Measurements from ENCODE around the gene SLC44A1. TPM values are rescaled to one million over a fixed set of nuclear protein-coding genes. Genes with fewer than 3 reads are reported as not detected.
A peak's percentile ranks its signal among the peaks of the same experiment; 100 is the strongest.

SLC44A1 gene
- total RNA-seq, 1 experiment from 2014 or later: 15.2 TPM

DNA sequence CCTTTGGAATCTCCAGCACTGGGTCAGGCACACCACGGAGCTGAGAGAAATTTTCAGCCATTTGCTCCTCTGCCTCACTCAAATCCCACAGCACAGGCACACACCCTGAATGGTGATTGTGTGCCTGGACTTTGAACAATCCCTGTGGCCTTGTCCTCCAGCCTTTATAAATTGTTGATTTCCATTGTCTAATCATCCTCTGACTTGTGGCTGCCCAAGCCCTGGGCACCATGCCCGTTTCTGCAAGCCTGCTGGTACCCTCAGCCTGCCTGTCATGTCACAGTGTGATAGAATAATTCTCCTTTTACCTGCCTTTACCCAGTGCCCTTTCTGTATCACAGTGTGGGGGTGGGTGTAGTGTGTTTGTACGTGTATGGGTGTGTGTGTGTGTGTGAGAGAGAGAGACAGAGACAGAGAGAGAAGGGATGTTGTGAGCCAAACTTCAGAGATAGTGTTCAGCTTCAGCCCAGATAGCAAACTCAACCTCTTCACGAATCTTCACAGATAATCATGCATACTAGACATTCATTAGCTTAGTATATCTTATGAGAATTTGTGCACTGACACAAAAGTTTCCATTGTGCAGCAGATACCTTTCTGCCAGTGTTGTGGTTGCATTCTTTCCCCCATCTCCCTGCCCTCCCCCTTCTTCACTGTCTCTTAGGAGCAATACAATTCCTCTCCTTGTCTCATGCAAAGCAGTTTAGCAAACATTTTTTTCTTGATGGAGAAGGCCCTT is 27.8 kb upstream of the SLC44A1 start:
- TF ChIP-seq, protein P1, sequence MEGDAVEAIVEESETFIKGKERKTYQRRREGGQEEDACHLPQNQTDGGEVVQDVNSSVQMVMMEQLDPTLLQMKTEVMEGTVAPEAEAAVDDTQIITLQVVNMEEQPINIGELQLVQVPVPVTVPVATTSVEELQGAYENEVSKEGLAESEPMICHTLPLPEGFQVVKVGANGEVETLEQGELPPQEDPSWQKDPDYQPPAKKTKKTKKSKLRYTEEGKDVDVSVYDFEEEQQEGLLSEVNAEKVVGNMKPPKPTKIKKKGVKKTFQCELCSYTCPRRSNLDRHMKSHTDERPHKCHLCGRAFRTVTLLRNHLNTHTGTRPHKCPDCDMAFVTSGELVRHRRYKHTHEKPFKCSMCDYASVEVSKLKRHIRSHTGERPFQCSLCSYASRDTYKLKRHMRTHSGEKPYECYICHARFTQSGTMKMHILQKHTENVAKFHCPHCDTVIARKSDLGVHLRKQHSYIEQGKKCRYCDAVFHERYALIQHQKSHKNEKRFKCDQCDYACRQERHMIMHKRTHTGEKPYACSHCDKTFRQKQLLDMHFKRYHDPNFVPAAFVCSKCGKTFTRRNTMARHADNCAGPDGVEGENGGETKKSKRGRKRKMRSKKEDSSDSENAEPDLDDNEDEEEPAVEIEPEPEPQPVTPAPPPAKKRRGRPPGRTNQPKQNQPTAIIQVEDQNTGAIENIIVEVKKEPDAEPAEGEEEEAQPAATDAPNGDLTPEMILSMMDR (IDR thresholded peaks at IDR 0.05; ENCODE audit: unreplicated experiment): no peak
- intact Hi-C loops (cut with micrococcal nuclease): no loop called here
- no peaks in the 10 kb centered on the region for H3K36me3 Mint-ChIP-seq (ENCODE audit: insufficient read depth, unreplicated experiment)
- peak; percentile 10 for DNase-seq (ENCODE audit: unreplicated experiment)
- peaks cover 15% of the 10 kb centered on the region for H3K4me1 Mint-ChIP-seq (ENCODE audit: insufficient read depth, unreplicated experiment)
- H3K27ac Mint-ChIP-seq (ENCODE audit: low read depth, unreplicated experiment): no peak overlapping the region
- CTCF ChIA-PET: interaction anchor here (0.9 kb wide), 1 partner anchor 55 kb away, joined by 5 read pairs; no protein-coding TSS in a partner anchor
- H3K4me3 Mint-ChIP-seq (ENCODE audit: unreplicated experiment): no peak overlapping the region
- POLR2A ChIA-PET: interaction anchor here (0.9 to 2.0 kb wide), 2 partner anchors 11 to 28 kb away, joined by 3 to 6 read pairs; partner anchors contain the start of gene SLC44A1
- H3K27me3 Mint-ChIP-seq (ENCODE audit: insufficient read depth, unreplicated experiment): no peaks in the 10 kb centered on the region
- H3K9me3 Mint-ChIP-seq (ENCODE audit: unreplicated experiment): peaks cover 8% of the 10 kb centered on the region
- BruUV-seq (replicated peaks): no TSS peak

DNA sequence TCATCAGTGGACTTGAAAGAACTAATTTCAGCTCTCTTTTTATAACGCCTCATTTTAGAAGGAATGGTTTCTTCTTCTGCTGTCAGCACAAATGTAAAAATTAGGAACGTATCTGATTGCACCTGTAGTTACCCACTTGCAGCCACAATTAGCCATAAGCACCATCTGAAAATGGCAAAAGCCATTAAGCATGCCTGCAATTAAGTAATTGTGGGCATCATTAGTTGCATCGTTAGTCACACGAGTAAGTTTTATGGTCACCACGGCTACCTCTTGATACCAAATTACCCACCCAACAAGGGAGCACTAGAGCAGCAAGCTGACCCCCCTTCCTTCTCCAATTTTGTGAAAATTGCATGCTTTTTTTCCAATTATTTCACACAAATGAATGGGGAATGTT is 25.8 kb upstream of the SLC44A1 start:
- H3K9me3 Mint-ChIP-seq (ENCODE audit: unreplicated experiment): peaks cover 15% of the 10 kb centered on the region
- H3K4me3 Mint-ChIP-seq (ENCODE audit: unreplicated experiment): no peak overlapping the region
- ChIA-PET POLR2A (no interaction called here), CTCF (interaction anchor here (0.6 kb wide), 1 partner anchor 196 kb away, joined by 3 read pairs; no protein-coding TSS in a partner anchor)
- intact Hi-C loops (cut with micrococcal nuclease): no loop called here
- H3K4me1 Mint-ChIP-seq (ENCODE audit: insufficient read depth, unreplicated experiment): peaks cover 15% of the 10 kb centered on the region
- TF ChIP-seq, protein P1 (IDR thresholded peaks at IDR 0.05; ENCODE audit: unreplicated experiment): no peak
- BruUV-seq (replicated peaks): no TSS peak
- H3K36me3 Mint-ChIP-seq (ENCODE audit: insufficient read depth, unreplicated experiment): no peaks in the 10 kb centered on the region
- no peak for DNase-seq (ENCODE audit: unreplicated experiment)
- no peaks in the 10 kb centered on the region for H3K27me3 Mint-ChIP-seq (ENCODE audit: insufficient read depth, unreplicated experiment)
- no peak overlapping the region for H3K27ac Mint-ChIP-seq (ENCODE audit: low read depth, unreplicated experiment)

DNA sequence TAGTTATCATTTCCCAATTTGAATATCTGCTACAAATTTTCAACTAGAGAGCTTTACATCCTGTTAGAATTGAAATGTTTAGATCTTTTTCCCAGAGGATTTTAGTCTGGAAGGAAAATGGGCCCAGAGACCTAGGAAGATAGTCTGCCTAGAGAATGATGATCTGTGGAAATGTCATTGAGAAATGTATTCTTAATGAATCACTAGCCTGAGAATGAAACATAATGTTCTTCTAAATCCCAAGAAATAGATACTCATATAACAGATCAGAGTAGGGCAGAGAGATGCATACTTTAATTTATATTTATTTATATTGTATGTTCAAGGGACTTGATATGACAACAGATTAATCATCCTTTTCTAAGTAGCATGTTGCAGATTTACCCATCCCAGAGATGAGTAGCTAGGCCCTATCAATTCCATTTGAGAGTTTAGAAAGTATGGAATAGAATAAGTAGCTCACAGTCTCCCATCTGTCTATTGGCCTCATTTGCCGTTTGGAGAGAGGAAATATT is 25.1 kb upstream of the SLC44A1 start:
- Mint-ChIP-seq H3K9me3 (ENCODE audit: unreplicated experiment) (peaks cover 22% of the 10 kb centered on the region), H3K36me3 (ENCODE audit: insufficient read depth, unreplicated experiment) (no peaks in the 10 kb centered on the region), H3K4me3 (ENCODE audit: unreplicated experiment) (no peak overlapping the region), H3K4me1 (ENCODE audit: insufficient read depth, unreplicated experiment) (peaks cover 15% of the 10 kb centered on the region), H3K27ac (ENCODE audit: low read depth, unreplicated experiment) (no peak overlapping the region), H3K27me3 (ENCODE audit: insufficient read depth, unreplicated experiment) (no peaks in the 10 kb centered on the region)
- peak; percentile 26 for DNase-seq (ENCODE audit: unreplicated experiment)
- ChIA-PET POLR2A (interaction anchor here (0.6 to 1.4 kb wide), 4 partner anchors 9 to 125 kb away, joined by 3 to 4 read pairs (median 4); partner anchors contain the start of gene SLC44A1), CTCF (interaction anchor here (0.6 to 1.0 kb wide), 4 partner anchors 19 to 209 kb away, joined by 3 to 4 read pairs (median 3); no protein-coding TSS in a partner anchor)
- intact Hi-C loops (cut with micrococcal nuclease): no loop called here
- TF ChIP-seq, protein P1 (IDR thresholded peaks at IDR 0.05; ENCODE audit: unreplicated experiment): no peak
- no TSS peak for BruUV-seq (replicated peaks)

DNA sequence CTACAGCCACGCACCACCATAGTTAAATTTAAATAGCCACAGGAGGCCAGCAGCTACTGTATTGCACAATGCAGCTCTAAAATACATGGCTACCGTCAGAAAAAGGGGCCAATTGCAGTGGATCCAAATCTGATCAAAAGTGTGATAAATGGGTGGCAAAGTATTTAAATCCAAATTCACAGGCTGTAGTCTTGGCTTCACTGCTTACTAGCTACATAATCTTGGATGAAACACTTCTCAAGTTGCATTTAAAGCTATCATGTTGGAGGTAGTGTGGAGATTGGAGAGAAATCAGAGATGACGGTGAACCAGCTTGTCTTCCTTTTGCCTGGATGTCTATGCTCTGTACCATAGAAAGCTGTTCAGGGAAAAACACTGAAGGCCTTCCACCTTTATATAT is 24.0 kb upstream of the SLC44A1 start:
- Mint-ChIP-seq H3K4me3 (ENCODE audit: unreplicated experiment) (no peak overlapping the region), H3K9me3 (ENCODE audit: unreplicated experiment) (peaks cover 29% of the 10 kb centered on the region), H3K27me3 (ENCODE audit: insufficient read depth, unreplicated experiment) (no peaks in the 10 kb centered on the region), H3K27ac (ENCODE audit: low read depth, unreplicated experiment) (no peak overlapping the region), H3K36me3 (ENCODE audit: insufficient read depth, unreplicated experiment) (no peaks in the 10 kb centered on the region), H3K4me1 (ENCODE audit: insufficient read depth, unreplicated experiment) (peaks cover 15% of the 10 kb centered on the region)
- TF ChIP-seq, protein P1 (IDR thresholded peaks at IDR 0.05; ENCODE audit: unreplicated experiment): no peak
- DNase-seq (ENCODE audit: unreplicated experiment): no peak
- no TSS peak for BruUV-seq (replicated peaks)
- intact Hi-C loops (cut with micrococcal nuclease): no loop called here
- CTCF ChIA-PET: interaction anchor here (1.5 kb wide), 1 partner anchor 10 kb away, joined by 3 read pairs; no protein-coding TSS in a partner anchor
- POLR2A ChIA-PET: interaction anchor here (1.4 kb wide), 1 partner anchor 26 kb away, joined by 4 read pairs; no protein-coding TSS in a partner anchor

Data from MCF 10A (cell line).